HG03097 (cell line): ENCODE results near the gene ESYT2.
"Not testable (repeated sequence)": the region's sequence is repeated elsewhere in the genome, so short reads cannot be mapped to it uniquely, and the experiment has no call there.

ENCODE experiments used
- ATAC-seq: cut with Tn5 transposase; IDR thresholded peaks from one replicate; pipeline ENCODE4 v1.9.1; 2021; ENCODE audit not compliant: unreplicated experiment, low FRiP score

The ESYT2 gene

GRCh38 chr7:158856883-158857668 is 27.8 kb upstream of the ESYT2 start:
- ATAC-seq, result no peak

- ATAC-seq, result no peak
Observed at GRCh38 chr7:158854681-158855081, 25.4 kb upstream of the ESYT2 start.

DNA sequence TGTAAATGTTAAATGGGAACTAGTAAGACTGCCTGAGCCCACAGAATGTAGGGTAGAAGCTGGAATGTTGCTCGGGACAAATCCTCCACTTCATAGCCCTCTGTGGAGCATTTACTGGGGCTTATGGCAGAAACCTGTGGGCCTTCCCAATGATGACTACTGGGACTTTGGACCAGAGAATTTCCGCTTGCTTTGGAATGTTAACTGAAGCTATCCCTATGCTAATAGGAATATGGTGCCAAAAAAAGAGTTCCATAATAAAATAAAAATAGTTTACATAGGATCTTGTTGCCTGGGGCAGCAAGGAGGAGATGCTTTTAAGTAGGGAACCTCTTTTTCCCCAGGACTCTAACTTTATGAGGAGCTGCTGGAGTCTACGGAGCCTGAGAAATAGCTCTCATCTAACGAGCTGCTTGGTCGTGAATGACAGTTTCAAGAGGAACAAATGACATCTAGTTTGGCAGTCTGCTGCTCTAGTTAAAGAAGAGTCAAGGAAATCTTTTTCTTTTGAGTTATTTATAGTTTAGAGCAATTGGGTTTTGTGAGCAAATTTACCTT is 21.3 kb upstream of the ESYT2 start:
- ATAC-seq, result no peak

- no peak for ATAC-seq
Observed at GRCh38 chr7:158849768-158850544, 20.6 kb upstream of the ESYT2 start.

- no peak for ATAC-seq
Observed at GRCh38 chr7:158849442-158849767, 20.1 kb upstream of the ESYT2 start.

DNA sequence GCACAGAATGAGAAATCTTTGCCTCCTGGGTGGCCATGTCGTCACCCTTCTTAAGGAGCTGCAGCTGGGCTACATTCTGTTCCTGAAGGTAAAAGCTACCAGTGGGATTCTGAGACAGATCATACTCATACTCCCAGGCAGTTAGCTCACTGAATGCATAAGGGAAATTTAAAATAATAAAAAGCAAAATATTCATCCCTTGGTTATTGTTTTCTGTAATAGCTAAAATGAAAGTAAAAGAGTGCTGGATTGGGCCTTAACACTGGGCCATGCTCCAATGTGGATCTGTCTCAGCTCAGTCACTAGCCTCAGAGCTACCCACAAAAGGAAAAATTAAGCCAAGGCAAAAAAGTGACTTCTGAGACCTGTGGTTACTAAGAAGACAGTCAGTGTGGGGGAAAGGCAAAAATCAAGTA is 18.1 kb upstream of the ESYT2 start:
- no peak for ATAC-seq

- ATAC-seq, result no peak
Observed at GRCh38 chr7:158846304-158846703, 17.0 kb upstream of the ESYT2 start.

GRCh38 chr7:158843771-158844170 is 14.5 kb upstream of the ESYT2 start:
- ATAC-seq, result no peak

DNA sequence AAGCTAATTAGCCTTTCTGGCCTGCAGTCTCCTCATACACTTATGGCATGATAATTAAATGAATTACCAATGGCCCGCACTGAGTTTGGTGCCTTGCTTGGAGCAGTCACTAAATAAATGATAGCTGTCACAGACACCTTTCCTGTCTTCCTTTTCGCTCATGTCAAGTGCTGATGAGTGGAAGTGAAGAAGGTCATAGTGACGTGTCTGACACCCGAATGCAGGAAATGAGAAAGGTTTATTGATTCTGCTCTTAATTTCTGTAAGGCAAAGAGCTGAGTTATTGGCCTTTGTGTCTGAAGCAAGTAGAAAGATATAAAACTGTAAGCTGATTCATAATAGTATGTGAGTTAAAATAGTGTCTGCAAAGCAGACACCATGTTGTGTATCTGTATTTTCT is 13.2 kb upstream of the ESYT2 start:
- ATAC-seq, result no peak

GRCh38 chr7:158840604-158841003 is 11.3 kb upstream of the ESYT2 start:
- ATAC-seq, result no peak

DNA sequence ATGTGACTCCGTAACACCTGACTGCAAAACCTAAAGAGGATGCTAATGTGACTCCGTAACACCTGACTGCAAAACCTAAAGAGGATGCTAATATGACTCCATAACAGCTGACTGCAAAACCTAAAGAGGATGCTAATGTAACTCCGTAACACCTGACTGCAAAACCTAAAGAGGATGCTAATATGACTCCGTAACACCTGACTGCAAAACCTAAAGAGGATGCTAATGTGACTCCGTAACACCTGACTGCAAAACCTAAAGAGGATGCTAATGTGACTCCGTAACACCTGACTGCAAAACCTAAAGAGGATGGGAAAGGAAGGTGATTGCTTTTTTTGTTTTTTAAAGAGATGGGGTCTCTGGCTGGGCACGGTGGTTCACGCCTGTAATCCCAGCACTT is 9.9 kb upstream of the ESYT2 start:
- not testable (repeated sequence) for ATAC-seq

GRCh38 chr7:158837790-158838637 is 8.7 kb upstream of the ESYT2 start:
- no peak for ATAC-seq

- ATAC-seq, result no peak
Observed at GRCh38 chr7:158836692-158837091, 7.4 kb upstream of the ESYT2 start.

DNA sequence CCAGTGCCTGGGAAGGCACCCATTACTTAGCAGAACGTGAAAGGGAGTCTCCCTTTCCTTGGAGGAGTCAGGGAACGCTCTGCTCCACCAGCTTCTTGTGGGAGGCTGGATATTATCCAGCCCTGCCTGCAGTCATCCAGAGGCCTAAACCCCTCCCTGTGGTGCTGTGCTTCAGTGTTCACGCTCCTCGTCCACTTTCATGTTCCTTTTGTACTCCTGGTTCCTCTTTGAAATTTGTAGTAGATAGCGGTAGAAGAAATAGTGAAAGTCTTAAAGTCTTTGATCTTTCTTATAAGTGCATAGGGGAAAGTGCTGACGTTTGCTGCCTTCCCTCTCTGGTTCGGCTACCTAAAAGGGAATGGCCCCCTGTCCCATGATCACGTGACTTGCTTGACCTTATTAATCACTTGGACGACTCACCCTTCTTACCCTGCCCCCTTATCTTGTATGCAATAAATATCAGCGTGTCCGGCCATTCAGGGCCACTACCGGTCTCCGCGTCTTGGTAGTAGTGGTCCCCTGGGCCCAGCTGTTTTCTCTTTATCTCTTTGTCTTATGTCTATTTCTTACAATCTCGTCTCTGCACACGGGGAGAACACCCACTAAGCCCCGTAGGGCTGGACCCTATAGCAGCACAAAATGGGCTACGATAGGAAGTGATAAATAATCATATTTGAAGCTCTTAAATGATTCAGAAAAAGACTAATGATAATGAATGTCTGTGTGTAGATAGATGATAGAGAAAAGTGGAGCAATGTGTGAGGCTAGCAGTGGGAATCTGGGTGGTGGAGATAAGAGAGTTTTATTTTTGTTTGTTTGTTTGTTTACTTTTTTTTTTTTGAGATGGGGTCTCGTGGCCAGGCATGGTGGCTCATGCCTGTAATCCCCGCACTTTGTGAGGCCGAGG is 5.8 kb upstream of the ESYT2 start:
- ATAC-seq, result no peak

DNA sequence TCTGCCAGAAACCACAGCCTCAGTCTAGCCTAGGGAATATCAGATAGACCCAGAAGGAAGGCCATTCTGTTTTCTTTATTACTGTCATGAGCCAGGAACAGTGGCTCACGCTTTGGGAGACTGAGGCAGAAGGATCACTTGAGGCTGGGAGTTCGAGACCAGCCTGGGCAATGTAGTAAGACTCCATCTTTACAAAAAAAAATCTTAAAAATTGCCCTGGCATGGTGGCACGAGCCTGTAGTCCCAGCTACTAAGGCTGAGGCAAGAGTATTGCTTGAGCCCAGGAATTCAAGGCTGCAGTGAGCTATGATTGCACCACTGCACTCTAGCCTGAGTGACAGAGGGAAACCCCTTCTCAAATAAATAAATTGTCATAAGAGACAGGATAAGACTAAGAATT is 3.7 kb upstream of the ESYT2 start:
- ATAC-seq, result no peak

- no peak for ATAC-seq
Observed at GRCh38 chr7:158831738-158832091, 2.4 kb upstream of the ESYT2 start.

DNA sequence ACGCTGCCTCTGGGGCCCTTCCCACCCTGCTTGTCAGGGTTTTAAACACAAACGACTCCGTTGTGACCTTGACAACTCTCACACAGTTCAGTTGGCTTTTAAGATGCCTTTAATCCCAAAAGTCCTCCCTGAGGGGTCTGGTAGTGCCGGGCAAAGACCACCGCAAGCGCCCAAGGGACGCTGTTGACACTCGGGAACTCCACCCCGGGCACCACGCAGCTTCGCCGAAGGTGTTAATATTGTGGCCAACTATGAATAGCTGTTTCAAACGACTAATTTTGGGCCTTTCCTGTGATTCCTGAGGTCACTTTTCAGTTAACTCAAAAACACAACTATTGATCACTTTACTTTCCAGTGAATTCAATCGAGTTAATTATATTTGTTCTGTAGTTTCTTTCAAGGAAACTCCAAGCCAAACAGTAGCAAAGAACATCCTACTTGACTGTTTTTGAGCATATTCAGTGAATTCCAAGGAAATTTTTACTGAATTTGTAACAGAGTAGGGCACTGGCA is 958 bp upstream of the ESYT2 start:
- ATAC-seq, result no peak

GRCh38 chr7:158829021-158829341 is 328 bp downstream of the ESYT2 start:
- ATAC-seq, result peak; percentile 48

DNA sequence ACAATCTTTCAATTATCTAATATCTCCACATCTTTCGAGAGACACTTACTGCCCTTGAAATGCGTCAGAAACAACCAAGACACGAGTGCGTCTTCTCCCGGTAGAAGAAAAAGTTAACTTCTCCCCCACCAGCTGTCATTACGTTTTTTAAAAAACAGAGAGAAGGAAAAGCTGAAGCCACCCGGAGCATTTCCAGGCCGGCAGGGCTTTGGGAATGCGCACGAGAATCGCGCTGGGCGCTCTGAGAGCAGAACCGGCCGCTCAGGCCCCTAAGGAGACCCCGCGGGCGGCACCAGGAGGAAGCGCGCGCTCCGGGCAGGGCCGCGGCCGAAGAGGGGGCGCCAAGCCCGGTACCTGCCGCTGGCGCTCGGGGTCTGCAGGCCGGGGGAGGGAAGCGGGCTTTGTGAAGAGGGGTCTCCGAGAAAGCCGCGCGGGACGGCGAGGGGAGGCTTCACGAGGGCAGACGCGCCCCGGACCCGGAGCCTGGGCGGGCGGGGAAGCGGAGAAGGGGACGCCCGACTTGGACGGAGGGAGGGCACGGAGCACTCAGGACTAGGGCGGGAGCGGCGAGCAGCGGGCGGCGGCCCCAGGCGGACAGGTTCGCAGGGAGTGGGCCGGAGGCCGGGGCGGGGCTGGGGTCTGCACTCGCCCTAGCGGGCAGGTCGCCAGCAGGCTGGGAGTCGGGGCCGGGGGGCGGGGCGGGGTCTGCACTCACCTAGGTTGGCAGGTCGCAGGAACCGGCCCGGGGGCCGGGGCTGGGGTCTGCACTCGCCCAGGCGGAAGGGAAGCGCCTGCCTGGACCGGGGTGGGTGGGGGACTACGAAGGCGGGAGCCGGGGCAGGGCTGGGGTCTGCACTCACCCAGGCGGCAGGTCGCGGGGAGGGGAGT is 932 bp downstream of the ESYT2 start:
- no peak for ATAC-seq
